ENCODE results near the gene TMEM120B. TPM values are rescaled to one million over a fixed set of nuclear protein-coding genes. Genes with fewer than 3 reads are reported as not detected.
A peak's percentile ranks its signal among the peaks of the same experiment; 100 is the strongest.

Gene TMEM120B
- total RNA-seq, 1 experiment from 2014 or later: 14.2 TPM

DNA sequence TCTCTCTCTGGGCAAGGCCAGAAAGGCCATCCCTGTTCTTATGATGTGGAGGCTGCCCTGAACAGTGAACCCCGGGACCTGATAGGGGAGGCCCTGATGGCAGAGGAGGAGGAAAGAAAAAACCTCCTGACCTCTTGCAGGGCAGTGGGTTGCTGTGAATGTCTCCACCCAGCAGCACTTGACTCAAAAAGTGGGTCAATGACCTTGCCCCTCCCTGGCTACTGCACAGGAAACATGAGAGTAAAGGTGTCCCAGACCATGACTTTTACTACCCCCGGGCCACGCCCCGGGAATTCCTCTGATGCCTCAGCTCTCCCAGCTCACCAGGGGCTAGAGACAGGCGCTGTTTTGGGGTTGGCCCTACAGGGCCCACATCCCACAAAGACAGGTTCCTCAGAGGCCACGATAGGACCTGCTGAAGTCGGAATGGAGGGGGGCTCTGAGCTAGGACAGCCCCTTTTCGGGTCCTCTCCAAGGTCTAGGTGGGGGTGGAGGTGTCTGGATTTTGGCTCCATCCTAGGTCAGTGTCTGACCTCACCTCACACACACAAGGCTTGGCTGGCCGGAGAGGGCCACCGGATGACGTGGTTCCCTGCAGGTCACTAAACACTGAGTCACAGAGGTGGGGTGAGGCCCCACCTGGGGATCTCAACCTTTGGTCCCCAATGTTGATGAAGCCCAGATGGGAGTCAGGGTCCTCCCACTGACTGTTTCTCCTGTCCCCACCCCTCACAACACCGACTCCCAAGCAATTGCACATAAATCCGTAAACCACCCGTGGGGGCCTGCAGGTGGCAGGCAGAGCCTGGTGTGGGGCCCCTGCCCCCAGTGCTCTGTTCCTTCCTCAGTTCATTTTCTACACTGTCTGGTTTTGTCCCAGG lies 79.4 kb downstream of the TMEM120B start:
- BruUV-seq (replicated peaks): no TSS peak
- H3K27me3 Mint-ChIP-seq (ENCODE audit: insufficient read depth, unreplicated experiment): no peaks in the 10 kb centered on the region
- peak overlapping the region; percentile 36 for H3K4me3 Mint-ChIP-seq (ENCODE audit: unreplicated experiment)
- peaks cover 39% of the 10 kb centered on the region for H3K4me1 Mint-ChIP-seq (ENCODE audit: insufficient read depth, unreplicated experiment)
- H3K36me3 Mint-ChIP-seq (ENCODE audit: insufficient read depth, unreplicated experiment): peaks cover 10% of the 10 kb centered on the region
- intact Hi-C loops (cut with micrococcal nuclease): loop anchor here (10.0 kb wide), 2 partner anchors 233 to 403 kb away; partner anchors contain the start of gene BCL7A
- ChIA-PET POLR2A (interaction anchor here (0.6 to 13.9 kb wide), 7 partner anchors 7 to 157 kb away, joined by 3 to 344 read pairs (median 11); partner anchors contain the start of genes PSMD9, SETD1B and TMEM120B), CTCF (interaction anchor here (0.6 to 10.6 kb wide), 10 partner anchors 12 to 980 kb away, joined by 3 to 390 read pairs (median 37); partner anchors contain the start of gene SETD1B)
- no peak overlapping the region for H3K27ac Mint-ChIP-seq (ENCODE audit: low read depth, unreplicated experiment)
- TF ChIP-seq, protein P1, sequence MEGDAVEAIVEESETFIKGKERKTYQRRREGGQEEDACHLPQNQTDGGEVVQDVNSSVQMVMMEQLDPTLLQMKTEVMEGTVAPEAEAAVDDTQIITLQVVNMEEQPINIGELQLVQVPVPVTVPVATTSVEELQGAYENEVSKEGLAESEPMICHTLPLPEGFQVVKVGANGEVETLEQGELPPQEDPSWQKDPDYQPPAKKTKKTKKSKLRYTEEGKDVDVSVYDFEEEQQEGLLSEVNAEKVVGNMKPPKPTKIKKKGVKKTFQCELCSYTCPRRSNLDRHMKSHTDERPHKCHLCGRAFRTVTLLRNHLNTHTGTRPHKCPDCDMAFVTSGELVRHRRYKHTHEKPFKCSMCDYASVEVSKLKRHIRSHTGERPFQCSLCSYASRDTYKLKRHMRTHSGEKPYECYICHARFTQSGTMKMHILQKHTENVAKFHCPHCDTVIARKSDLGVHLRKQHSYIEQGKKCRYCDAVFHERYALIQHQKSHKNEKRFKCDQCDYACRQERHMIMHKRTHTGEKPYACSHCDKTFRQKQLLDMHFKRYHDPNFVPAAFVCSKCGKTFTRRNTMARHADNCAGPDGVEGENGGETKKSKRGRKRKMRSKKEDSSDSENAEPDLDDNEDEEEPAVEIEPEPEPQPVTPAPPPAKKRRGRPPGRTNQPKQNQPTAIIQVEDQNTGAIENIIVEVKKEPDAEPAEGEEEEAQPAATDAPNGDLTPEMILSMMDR (IDR thresholded peaks at IDR 0.05; ENCODE audit: unreplicated experiment): no peak
- no peaks in the 10 kb centered on the region for H3K9me3 Mint-ChIP-seq (ENCODE audit: unreplicated experiment)
- DNase-seq (ENCODE audit: unreplicated experiment): peak; percentile 44

DNA sequence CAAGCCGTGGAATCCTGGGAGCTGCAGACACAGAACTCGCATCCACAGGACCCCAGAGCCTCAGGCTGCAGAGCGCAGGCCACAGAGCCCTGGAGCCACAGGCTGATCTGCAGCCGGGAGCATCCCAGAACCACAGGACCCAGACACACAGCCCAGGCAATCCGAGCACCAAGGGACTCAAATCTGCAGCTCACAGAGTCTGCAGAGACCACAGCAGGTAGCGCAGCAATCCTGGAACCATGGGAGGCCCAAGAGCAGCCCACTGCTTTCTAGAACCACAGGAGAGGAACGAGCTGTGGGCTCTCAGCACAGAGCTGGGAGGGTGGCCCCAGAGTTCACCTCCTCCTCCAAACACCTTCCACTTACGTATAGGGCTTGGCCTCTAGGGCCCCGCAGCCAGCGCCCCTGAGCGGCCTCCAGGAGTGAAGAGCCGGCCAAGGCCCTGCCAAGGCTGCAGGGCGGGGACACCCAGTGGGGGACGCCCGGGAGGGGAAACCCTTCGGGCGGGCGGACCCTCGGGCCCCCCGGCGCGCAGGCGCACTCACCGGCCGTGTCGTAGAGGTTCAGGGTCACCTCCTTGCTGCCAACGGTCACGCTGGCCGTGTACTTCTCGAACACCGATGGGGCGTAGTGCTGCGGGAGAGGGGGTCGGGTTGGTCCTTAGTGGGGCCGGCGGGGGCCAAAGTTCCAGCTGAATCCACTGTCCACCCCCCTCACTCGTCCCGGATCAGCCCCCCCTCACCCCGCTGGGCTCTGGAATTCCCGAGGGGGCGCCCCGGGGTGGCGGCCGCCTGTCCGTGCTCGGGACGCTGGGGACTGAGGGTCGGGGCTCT lies 80.3 kb downstream of the TMEM120B start:
- DNase-seq (ENCODE audit: unreplicated experiment): peak; percentile 40
- intact Hi-C loops (cut with micrococcal nuclease): loop anchor here (10.0 kb wide), 2 partner anchors 232 to 402 kb away; partner anchors contain the start of gene BCL7A
- H3K27me3 Mint-ChIP-seq (ENCODE audit: insufficient read depth, unreplicated experiment): no peaks in the 10 kb centered on the region
- POLR2A ChIA-PET: interaction anchor here (1.5 to 13.9 kb wide), 7 partner anchors 8 to 106 kb away, joined by 4 to 344 read pairs (median 11); partner anchors contain the start of genes PSMD9, SETD1B and TMEM120B
- H3K36me3 Mint-ChIP-seq (ENCODE audit: insufficient read depth, unreplicated experiment): peaks cover 11% of the 10 kb centered on the region
- peak overlapping the region; percentile 69 for H3K4me3 Mint-ChIP-seq (ENCODE audit: unreplicated experiment)
- CTCF ChIA-PET: interaction anchor here (0.6 to 10.6 kb wide), 17 partner anchors 13 to 752 kb away, joined by 3 to 390 read pairs (median 19); partner anchors contain the start of genes PSMD9 and SETD1B
- TF ChIP-seq, protein P1 (IDR thresholded peaks at IDR 0.05; ENCODE audit: unreplicated experiment): no peak
- no peak overlapping the region for H3K27ac Mint-ChIP-seq (ENCODE audit: low read depth, unreplicated experiment)
- peaks cover 48% of the 10 kb centered on the region for H3K4me1 Mint-ChIP-seq (ENCODE audit: insufficient read depth, unreplicated experiment)
- no peaks in the 10 kb centered on the region for H3K9me3 Mint-ChIP-seq (ENCODE audit: unreplicated experiment)
- no TSS peak for BruUV-seq (replicated peaks)

DNA sequence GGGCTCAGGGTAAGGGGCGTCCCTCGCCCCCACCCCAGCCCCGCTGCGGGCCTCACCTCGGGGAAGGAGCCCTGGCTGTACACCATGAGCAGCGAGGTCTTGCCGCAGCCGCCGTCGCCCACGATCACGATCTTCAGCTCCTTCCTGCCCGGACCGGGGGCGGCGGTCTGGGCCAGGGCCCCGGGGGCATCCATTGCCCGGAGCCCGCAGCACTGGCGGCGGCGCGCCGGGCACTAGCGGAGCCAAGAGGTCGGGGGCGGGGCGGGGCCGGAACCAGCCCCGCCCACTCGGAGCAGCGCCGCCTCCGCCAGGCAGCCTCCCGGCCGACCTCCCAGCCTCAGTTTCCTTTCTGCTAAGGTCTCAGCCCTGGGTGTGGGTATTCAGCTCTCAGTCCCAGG lies 80.9 kb downstream of the TMEM120B start, which contains the start of gene RHOF:
Gene RHOF (minus strand): TSS at position 249 of the 398 bp plus-strand sequence. CDS start 55 bp downstream, at position 194.
- intact Hi-C loops (cut with micrococcal nuclease): loop anchor here (10.0 kb wide), 2 partner anchors 231 to 401 kb away; partner anchors contain the start of gene BCL7A
- POLR2A ChIA-PET: interaction anchor here (1.2 to 13.9 kb wide), 8 partner anchors 8 to 166 kb away, joined by 3 to 344 read pairs (median 10); partner anchors contain the start of genes PSMD9, SETD1B and TMEM120B
- Mint-ChIP-seq H3K4me3 (ENCODE audit: unreplicated experiment) (peak within 1 kb of the TSS; percentile 69), H3K4me1 (ENCODE audit: insufficient read depth, unreplicated experiment) (peaks cover 52% of the 10 kb centered on the region), H3K27me3 (ENCODE audit: insufficient read depth, unreplicated experiment) (no peaks in the 10 kb centered on the region), H3K36me3 (ENCODE audit: insufficient read depth, unreplicated experiment) (peaks cover 17% of the 10 kb centered on the region), H3K27ac (ENCODE audit: low read depth, unreplicated experiment) (peak within 1 kb of the TSS; percentile 90), H3K9me3 (ENCODE audit: unreplicated experiment) (no peaks in the 10 kb centered on the region)
- DNase-seq (ENCODE audit: unreplicated experiment): peak; percentile 42
- no TSS peak for BruUV-seq (replicated peaks)
- CTCF ChIA-PET: interaction anchor here (0.6 to 10.6 kb wide), 30 partner anchors 13 to 751 kb away, joined by 3 to 390 read pairs (median 8); partner anchors contain the start of genes PSMD9, SETD1B and TMEM120B
- TF ChIP-seq, protein P1 (IDR thresholded peaks at IDR 0.05; ENCODE audit: unreplicated experiment): no peak
